ENCODE data around the gene PGD. TPM values are rescaled to one million over a fixed set of nuclear protein-coding genes. Genes with fewer than 3 reads are reported as not detected.

Gene PGD
- polyA plus RNA-seq, 1 donor from 2014 or later, result 108 TPM

DNA sequence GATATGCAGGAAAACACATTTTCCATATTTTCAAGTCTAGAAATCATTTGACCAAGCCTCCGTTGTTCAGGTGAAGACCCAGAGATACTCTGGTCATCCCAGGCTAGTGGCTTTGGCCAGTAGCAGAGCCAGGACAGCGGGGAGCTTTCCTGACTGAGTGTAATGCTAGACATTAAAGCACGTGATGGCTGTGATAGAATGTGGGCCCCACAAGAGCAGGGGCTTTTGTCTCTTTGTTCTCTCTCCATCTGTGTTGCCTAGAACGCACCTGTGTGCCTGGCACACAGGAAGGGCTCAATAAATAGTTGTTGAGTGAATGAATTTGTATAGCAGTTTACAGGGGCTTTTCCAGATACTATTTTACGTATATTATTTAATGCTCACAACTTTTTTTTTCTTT, 41.9 kb downstream of the PGD start:
- Histone ChIP-seq H3K4me3 (ENCODE audit: low read length) (no peak overlapping the region), H3K36me3 (ENCODE audit: insufficient read depth, low read length) (no peaks in the 10 kb centered on the region), H2AFZ (ENCODE audit: low read depth, low read length) (no peak overlapping the region), H3K9me2 (ENCODE audit: insufficient read depth, low read length) (no peaks in the 10 kb centered on the region), H3K79me2 (replicated peaks; ENCODE audit: insufficient read depth, low read length) (no peaks in the 10 kb centered on the region), H3K9ac (ENCODE audit: low read length) (no peak overlapping the region), H3K27ac (ENCODE audit: low read length) (no peak overlapping the region), H3F3A (ENCODE audit: insufficient read depth, low read length, poor library complexity, severe bottlenecking) (no peaks in the 10 kb centered on the region), H3K9me3 (ENCODE audit: low read length) (no peaks in the 10 kb centered on the region), H4K20me1 (ENCODE audit: insufficient read depth) (no peaks in the 10 kb centered on the region), H3K4me2 (ENCODE audit: low read length) (no peak overlapping the region), H3K27me3 (ENCODE audit: insufficient read depth, low read depth, low read length) (no peaks in the 10 kb centered on the region)
- TF ChIP-seq MXI1 (conservative IDR thresholded peaks at IDR 0.05; ENCODE audit: poor library complexity, severe bottlenecking), result no peak
- no peak for TF ChIP-seq EP300 (conservative IDR thresholded peaks at IDR 0.05; ENCODE audit: poor library complexity, severe bottlenecking)
- TF ChIP-seq POLR2AphosphoS5 (IDR thresholded peaks at IDR 0.05), result no peak
- TF ChIP-seq RAD21 (conservative IDR thresholded peaks at IDR 0.05), result no peak
- TF ChIP-seq, protein P1, sequence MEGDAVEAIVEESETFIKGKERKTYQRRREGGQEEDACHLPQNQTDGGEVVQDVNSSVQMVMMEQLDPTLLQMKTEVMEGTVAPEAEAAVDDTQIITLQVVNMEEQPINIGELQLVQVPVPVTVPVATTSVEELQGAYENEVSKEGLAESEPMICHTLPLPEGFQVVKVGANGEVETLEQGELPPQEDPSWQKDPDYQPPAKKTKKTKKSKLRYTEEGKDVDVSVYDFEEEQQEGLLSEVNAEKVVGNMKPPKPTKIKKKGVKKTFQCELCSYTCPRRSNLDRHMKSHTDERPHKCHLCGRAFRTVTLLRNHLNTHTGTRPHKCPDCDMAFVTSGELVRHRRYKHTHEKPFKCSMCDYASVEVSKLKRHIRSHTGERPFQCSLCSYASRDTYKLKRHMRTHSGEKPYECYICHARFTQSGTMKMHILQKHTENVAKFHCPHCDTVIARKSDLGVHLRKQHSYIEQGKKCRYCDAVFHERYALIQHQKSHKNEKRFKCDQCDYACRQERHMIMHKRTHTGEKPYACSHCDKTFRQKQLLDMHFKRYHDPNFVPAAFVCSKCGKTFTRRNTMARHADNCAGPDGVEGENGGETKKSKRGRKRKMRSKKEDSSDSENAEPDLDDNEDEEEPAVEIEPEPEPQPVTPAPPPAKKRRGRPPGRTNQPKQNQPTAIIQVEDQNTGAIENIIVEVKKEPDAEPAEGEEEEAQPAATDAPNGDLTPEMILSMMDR (IDR thresholded peaks at IDR 0.05; ENCODE audit: poor library complexity, severe bottlenecking), result no peak
- TF ChIP-seq SMC3 (conservative IDR thresholded peaks at IDR 0.05; ENCODE audit: poor library complexity), result no peak
- no peak for TF ChIP-seq EZH2 (IDR thresholded peaks at IDR 0.05; ENCODE audit: borderline replicate concordance, insufficient read depth, low read length, poor library complexity, severe bottlenecking)
- TF ChIP-seq TAF1 (IDR thresholded peaks at IDR 0.05; ENCODE audit: low read depth), result no peak
- TF ChIP-seq, protein P2, sequence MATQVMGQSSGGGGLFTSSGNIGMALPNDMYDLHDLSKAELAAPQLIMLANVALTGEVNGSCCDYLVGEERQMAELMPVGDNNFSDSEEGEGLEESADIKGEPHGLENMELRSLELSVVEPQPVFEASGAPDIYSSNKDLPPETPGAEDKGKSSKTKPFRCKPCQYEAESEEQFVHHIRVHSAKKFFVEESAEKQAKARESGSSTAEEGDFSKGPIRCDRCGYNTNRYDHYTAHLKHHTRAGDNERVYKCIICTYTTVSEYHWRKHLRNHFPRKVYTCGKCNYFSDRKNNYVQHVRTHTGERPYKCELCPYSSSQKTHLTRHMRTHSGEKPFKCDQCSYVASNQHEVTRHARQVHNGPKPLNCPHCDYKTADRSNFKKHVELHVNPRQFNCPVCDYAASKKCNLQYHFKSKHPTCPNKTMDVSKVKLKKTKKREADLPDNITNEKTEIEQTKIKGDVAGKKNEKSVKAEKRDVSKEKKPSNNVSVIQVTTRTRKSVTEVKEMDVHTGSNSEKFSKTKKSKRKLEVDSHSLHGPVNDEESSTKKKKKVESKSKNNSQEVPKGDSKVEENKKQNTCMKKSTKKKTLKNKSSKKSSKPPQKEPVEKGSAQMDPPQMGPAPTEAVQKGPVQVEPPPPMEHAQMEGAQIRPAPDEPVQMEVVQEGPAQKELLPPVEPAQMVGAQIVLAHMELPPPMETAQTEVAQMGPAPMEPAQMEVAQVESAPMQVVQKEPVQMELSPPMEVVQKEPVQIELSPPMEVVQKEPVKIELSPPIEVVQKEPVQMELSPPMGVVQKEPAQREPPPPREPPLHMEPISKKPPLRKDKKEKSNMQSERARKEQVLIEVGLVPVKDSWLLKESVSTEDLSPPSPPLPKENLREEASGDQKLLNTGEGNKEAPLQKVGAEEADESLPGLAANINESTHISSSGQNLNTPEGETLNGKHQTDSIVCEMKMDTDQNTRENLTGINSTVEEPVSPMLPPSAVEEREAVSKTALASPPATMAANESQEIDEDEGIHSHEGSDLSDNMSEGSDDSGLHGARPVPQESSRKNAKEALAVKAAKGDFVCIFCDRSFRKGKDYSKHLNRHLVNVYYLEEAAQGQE (IDR thresholded peaks at IDR 0.05; ENCODE audit: borderline replicate concordance), result no peak

DNA sequence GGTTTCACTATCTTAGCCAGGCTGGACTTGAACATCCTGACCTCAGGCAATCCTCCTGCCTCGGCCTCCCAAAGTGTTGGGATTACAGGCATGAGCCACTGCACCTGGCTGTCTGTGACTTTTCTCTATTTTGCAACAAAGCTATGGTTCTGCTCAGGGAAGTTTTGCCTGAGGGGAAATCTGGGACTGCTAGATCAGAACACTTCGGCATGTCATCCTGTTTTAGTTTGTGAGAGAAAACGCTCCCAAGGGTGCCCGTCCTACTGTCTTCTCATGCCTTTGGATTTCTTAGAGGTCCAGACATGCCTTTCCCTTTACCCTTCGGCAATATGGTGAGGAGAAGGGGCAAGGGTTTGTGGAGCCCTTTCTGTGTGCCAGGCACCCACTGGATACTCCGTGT, 45.4 kb downstream of the PGD start:
- Histone ChIP-seq H3K79me2 (replicated peaks; ENCODE audit: insufficient read depth, low read length) (no peaks in the 10 kb centered on the region), H3K36me3 (ENCODE audit: insufficient read depth, low read length) (no peaks in the 10 kb centered on the region), H4K20me1 (ENCODE audit: insufficient read depth) (no peaks in the 10 kb centered on the region), H3K9ac (ENCODE audit: low read length) (no peak overlapping the region), H3K4me2 (ENCODE audit: low read length) (no peak overlapping the region), H3K4me3 (ENCODE audit: low read length) (no peak overlapping the region), H3K27ac (ENCODE audit: low read length) (no peak overlapping the region), H3K9me3 (ENCODE audit: low read length) (no peaks in the 10 kb centered on the region), H3K27me3 (ENCODE audit: insufficient read depth, low read depth, low read length) (no peaks in the 10 kb centered on the region), H2AFZ (ENCODE audit: low read depth, low read length) (no peak overlapping the region), H3F3A (ENCODE audit: insufficient read depth, low read length, poor library complexity, severe bottlenecking) (no peaks in the 10 kb centered on the region), H3K9me2 (ENCODE audit: insufficient read depth, low read length) (no peaks in the 10 kb centered on the region)
- TF ChIP-seq RAD21 (conservative IDR thresholded peaks at IDR 0.05) (no peak), POLR2AphosphoS5 (IDR thresholded peaks at IDR 0.05) (no peak), TAF1 (IDR thresholded peaks at IDR 0.05; ENCODE audit: low read depth) (no peak), SMC3 (conservative IDR thresholded peaks at IDR 0.05; ENCODE audit: poor library complexity) (no peak), EZH2 (IDR thresholded peaks at IDR 0.05; ENCODE audit: borderline replicate concordance, insufficient read depth, low read length, poor library complexity, severe bottlenecking) (no peak)
- TF ChIP-seq, protein P2 (IDR thresholded peaks at IDR 0.05; ENCODE audit: borderline replicate concordance), result no peak
- TF ChIP-seq, protein P1 (IDR thresholded peaks at IDR 0.05; ENCODE audit: poor library complexity, severe bottlenecking), result no peak

All from neural cell (in vitro differentiated cells).